OCI-LY7 (cell line): ENCODE measurements around the gene MRPS34. TPM values are rescaled to one million over a fixed set of nuclear protein-coding genes. Genes with fewer than 3 reads are reported as not detected.

Experiments
- BruUV-seq: library from RNA; stranded (reverse); fragments of 400-500 nt; replicated peaks from 2 replicates; lab custom pipeline; 2021; lab: Mats Ljungman, UMichigan
- CTCF ChIA-PET: fragments of 300-600 bp; sonication (Branson Sonifier 250); formaldehyde crosslinking; loops from one replicate; lab custom pipeline; 2022; ENCODE audit warnings: antibody characterized with exemption; ENCODE audit not compliant: unreplicated experiment; lab: Charles Lee
- POLR2A ChIA-PET: fragments of 300-600 bp; sonication (Branson Sonifier 250); formaldehyde crosslinking; loops from one replicate; lab custom pipeline; 2022; ENCODE audit warnings: antibody characterized with exemption; lab: Charles Lee
- DNase-seq: peaks from one replicate; pipeline ENCODE4 v3.0.0-alpha.2; 2015; ENCODE audit warnings: low spot score
- H2AFZ ChIP-seq: fragments of 200-600 bp; sonication (generic), shearing (Covaris generic); 2 replicates; pipeline ENCODE4 v1.6.1; 2014; ENCODE audit warnings: mild to moderate bottlenecking, antibody characterized with exemption, low read length, moderate library complexity
- H3K27ac ChIP-seq: fragments of 200-600 bp; sonication (generic); 2 replicates; pipeline ENCODE4 v1.5.1; 2014; ENCODE audit warnings: mixed run types, low read depth, mild to moderate bottlenecking, moderate library complexity, low read length, inconsistent platforms; ENCODE audit not compliant: poor library complexity, severe bottlenecking
- H3K36me3 ChIP-seq: fragments of 200-600 bp; sonication (generic); 2 replicates; pipeline ENCODE4 v1.6.1; 2014; ENCODE audit warnings: mild to moderate bottlenecking, antibody characterized with exemption, low read length, moderate library complexity, mixed read lengths; ENCODE audit not compliant: insufficient read depth
- H3K4me1 ChIP-seq: fragments of 200-600 bp; sonication (generic); 2 replicates; pipeline ENCODE4 v1.5.1; 2014; ENCODE audit warnings: mild to moderate bottlenecking, low read length; ENCODE audit not compliant: insufficient read depth, poor library complexity, severe bottlenecking
- H3K4me2 ChIP-seq: fragments of 200-600 bp; sonication (generic); 2 replicates; pipeline ENCODE4 v1.6.1; 2014; ENCODE audit warnings: mild to moderate bottlenecking, low read length
- H3K4me3 ChIP-seq: fragments of 200-600 bp; sonication (generic); 2 replicates; pipeline ENCODE4 v1.5.1; 2014; ENCODE audit warnings: mild to moderate bottlenecking, low read depth, low read length; ENCODE audit not compliant: poor library complexity, severe bottlenecking
- H3K79me2 ChIP-seq: fragments of 200-600 bp; sonication (generic); 2 replicates; pipeline ENCODE4 v1.6.1; 2016; ENCODE audit warnings: low read depth, mild to moderate bottlenecking, low read length, moderate library complexity, mixed read lengths; ENCODE audit not compliant: insufficient read depth
- H3K9me2 ChIP-seq: fragments of 200-600 bp; sonication (generic); 2 replicates; pipeline ENCODE4 v1.6.1; 2016; ENCODE audit warnings: mild to moderate bottlenecking, low read length, mixed read lengths; ENCODE audit not compliant: insufficient read depth
- H3K9me3 ChIP-seq: fragments of 200-600 bp; sonication (generic); 2 replicates; pipeline ENCODE4 v1.6.1; 2014; ENCODE audit warnings: mild to moderate bottlenecking, mixed run types, low read length, mixed read lengths
- H4K20me1 ChIP-seq: fragments of 200-600 bp; sonication (generic); 2 replicates; pipeline ENCODE4 v1.6.1; 2014; ENCODE audit warnings: mild to moderate bottlenecking, antibody characterized with exemption, low read length, moderate library complexity, mixed read lengths; ENCODE audit not compliant: insufficient read depth
- CTCF ChIP-seq: fragments of 200-600 bp; sonication (generic); conservative IDR thresholded peaks from 2 replicates; pipeline ENCODE4 v1.5.1; 2014; ENCODE audit warnings: mild to moderate bottlenecking, antibody characterized with exemption, low read length, moderate library complexity, mixed read lengths
- EZH2phosphoT487 ChIP-seq: fragments of 200-600 bp; sonication (generic); IDR thresholded peaks from 2 replicates; pipeline ENCODE4 v1.6.1; 2018; ENCODE audit warnings: low read depth, borderline replicate concordance, mild to moderate bottlenecking, mixed run types, antibody characterized with exemption, low read length, moderate library complexity, mixed read lengths
- intact Hi-C: fragments of 100-400 bp; cut with micrococcal nuclease; formaldehyde crosslinking; loops from one replicate; pipeline ENCODE4 v1.10.0; 2022; ENCODE audit not compliant: unreplicated experiment
- total RNA-seq, 2 experiments: library from RNA; depleted of rRNA in 1 of 2; stranded (reverse); fragments of >200 nt in 1 of 2; shearing (Covaris generic) in 1 of 2; gene quantifications; 2 replicates each; pipeline ENCODE4 v1.2.3, GENCODE V29; 2014 to 2022

The MRPS34 gene
- total RNA-seq, 2 experiments from 2014 or later = 170 to 196 TPM

GRCh38 chr16:1746693-1747195 lies 26.2 kb downstream of the MRPS34 start:
- no peak for TF ChIP-seq CTCF
- no peak for TF ChIP-seq EZH2phosphoT487
- CTCF ChIA-PET = no interaction called here
- Histone ChIP-seq H3K4me2 (no peak overlapping the region), H3K9me2 (no peaks in the 10 kb centered on the region), H3K4me1 (no peaks in the 10 kb centered on the region), H2AFZ (no peak overlapping the region), H3K27ac (no peak overlapping the region), H3K79me2 (no peaks in the 10 kb centered on the region), H4K20me1 (no peaks in the 10 kb centered on the region), H3K9me3 (no peaks in the 10 kb centered on the region), H3K4me3 (no peak overlapping the region), H3K36me3 (peaks cover 53% of the 10 kb centered on the region; the same call in 1 of the 2 replicates)
- POLR2A ChIA-PET = no interaction called here
- intact Hi-C loops = no loop called here
- no TSS peak for BruUV-seq
- no peak for DNase-seq

DNA sequence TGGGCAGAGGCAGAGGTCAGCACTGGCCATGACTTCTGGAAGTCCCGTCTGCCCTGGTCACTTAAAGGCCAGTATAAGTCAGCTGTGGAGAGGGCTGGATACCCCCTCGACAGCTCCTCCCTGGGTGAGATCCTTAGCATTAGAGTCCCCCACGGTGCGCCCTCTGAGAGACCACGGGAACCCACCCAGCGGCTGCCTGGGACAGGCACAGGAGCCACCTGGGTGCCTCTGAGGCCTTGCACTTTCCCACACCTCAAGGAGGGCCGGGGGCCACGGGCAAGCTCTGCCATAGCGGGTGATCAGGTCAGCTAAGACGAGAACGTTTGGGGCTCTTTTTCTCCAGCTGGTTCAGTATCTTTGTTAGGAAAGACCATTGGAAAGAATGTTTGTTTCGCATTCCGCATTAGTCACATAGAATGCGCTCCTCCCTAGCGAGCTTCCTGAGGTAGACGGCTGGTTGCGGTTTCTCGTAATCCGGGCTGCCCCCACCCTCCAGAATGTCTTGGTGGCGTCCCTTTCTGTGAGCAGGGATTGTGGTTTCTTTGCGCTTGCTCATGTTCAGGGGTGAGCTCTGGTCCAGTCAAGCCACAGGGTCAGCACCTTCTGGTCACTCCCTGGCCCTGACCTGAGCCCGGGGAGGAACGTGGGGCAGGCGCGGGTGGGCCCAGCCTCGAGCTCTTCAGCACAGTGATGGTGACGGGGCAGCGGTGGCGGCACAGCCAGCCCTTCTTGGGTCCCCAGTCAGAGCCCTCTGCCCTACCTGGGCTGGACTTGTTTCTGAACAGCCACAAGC lies 26.8 kb downstream of the MRPS34 start:
- H3K9me3 ChIP-seq = no peaks in the 10 kb centered on the region
- H3K9me2 ChIP-seq = no peaks in the 10 kb centered on the region
- CTCF ChIA-PET = no interaction called here
- intact Hi-C loops = no loop called here
- H3K4me3 ChIP-seq = no peak overlapping the region
- H4K20me1 ChIP-seq = no peaks in the 10 kb centered on the region
- no peak for DNase-seq
- TF ChIP-seq CTCF (no peak), EZH2phosphoT487 (no peak)
- no peak overlapping the region for H2AFZ ChIP-seq
- no peak overlapping the region for H3K27ac ChIP-seq
- H3K79me2 ChIP-seq = no peaks in the 10 kb centered on the region
- H3K36me3 ChIP-seq = peaks cover 48% of the 10 kb centered on the region; the same call in 1 of the 2 replicates
- H3K4me1 ChIP-seq = no peaks in the 10 kb centered on the region
- POLR2A ChIA-PET = no interaction called here
- no TSS peak for BruUV-seq
- H3K4me2 ChIP-seq = no peak overlapping the region
